Measurements from ENCODE around the gene PFKFB2.
A peak's percentile ranks its signal among the peaks of the same experiment; 100 is the strongest.

GRCh38 chr1:207051191-207051943, 1.7 kb upstream of the PFKFB2 start, which contains the start of gene YOD1:
- TF ChIP-seq POLR2A (IDR thresholded peaks at IDR 0.05) (peak in 1 of 2 donors; percentile 44), CTCF (IDR thresholded peaks at IDR 0.05) (no peak)
